Renal cortex interstitium (tissue), 11 donors: Measurements from ENCODE around the gene TYK2. TPM values are rescaled to one million over a fixed set of nuclear protein-coding genes. Genes with fewer than 3 reads are reported as not detected.
"Not testable (repeated sequence)": the region's sequence is repeated elsewhere in the genome, so short reads cannot be mapped to it uniquely, and the experiment has no call there.

Source experiments
- DNase-seq, 11 donors: peaks; one replicate each; pipeline ENCODE4 v3.0.0-alpha.2; 2013; ENCODE audit warnings: low read depth in 9 of 11, low spot score in 4 of 11; ENCODE audit errors: extremely low read depth in 1 of 11
- polyA plus RNA-seq, 3 donors: library from polyadenylated mRNA; unstranded; fragments of 120-200 nt; gene quantifications; one replicate each; pipeline ENCODE4 v1.2.1, GENCODE V29; 2013; ENCODE audit not compliant: insufficient read length in 3 of 3

The TYK2 gene
- polyA plus RNA-seq, 3 donors: 101 to 151 (median 123) TPM

DNA sequence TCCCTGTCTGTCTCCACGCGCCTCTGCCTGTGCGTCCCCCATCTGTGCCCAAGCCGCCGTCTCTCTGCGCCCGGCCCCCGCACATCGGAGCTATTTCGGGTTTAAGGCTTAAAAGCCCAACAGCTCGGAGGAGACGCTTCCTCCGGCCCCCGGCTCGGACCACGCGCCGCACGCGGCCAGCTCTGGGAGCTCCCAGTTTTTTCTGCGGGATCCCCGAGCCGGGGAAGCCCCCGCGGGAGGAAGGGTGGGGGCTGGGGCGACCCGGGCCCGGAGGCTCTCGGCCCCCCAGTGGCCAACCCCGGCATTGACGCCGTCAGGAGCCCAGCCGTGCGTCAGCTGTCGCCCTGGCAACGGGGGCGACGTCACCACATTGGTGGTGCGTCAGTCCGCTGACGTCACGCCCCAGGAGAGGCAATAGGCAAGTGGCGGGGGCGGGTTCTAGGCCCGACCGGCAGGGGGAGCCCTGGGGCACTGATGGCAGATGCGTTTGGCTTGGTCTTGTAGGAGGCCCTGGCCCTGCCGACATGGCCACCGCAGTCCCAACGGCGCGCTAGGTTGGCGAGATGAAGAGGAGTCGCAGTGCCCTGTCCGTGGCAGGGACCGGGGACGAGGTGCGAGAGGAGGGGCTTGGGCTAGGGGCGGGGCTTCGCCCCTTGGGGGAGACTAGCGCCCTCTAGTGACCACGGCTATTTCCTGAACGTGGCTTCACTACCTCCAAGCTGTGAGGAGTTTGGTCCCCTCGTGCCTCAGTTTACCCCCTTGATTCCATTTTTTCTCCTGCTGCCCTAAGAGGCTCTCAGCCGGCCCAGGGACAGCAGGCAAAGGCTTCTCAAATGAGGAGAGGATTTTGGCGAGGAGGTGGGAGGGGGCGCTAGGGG lies 36.2 kb upstream of the TYK2 start:
- peak in 2 of 11 donors; percentile 57 to 68 for DNase-seq

DNA sequence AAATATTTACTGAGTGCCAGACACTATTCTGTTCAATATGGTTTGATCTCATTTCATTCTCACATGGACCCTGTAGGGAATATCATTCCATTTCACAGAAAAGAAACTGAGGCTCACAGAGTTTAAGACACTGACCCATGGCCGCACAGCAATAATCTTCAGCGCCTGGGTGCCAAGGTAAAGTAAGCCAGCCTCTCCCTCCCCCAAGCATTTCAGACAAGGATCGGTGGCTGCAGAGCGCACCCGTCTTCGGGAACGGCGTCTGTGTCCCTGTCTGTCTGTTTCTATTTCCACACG lies 35.7 kb upstream of the TYK2 start:
- no peak for DNase-seq

DNA sequence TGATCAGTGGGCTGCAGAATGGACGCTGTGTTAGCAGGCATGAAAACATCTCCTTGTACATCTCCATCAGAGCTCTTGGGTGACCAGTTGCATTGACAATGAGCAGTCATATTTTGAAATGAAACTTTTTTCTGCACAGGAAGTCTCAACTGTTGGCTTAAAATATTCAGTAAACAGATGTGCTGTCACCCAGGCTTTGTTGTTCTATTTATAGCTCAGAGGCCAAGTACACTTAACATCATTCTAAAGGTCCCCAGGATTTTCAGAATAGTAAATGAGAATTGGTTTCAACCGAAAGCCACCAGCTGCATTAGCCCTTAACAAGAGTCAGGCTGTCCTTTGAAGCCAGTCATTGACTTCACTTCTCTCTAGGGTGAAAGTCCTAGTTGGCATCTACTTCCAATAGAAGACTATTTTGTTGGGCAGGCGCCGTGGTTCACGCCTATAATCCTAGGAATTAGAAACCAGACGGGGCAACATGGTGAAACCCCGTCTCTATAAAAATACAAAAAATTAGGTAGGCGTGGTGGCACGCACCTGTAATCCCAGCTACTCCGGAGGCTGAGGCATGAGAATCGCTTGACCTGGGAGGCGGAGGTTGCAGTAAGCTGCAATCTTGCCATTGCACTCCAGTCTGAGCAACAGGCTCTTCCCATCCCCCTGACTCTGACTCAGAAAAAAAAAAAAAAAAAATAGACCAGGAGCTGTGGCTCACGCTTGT lies 32.0 kb upstream of the TYK2 start:
- no peak for DNase-seq

DNA sequence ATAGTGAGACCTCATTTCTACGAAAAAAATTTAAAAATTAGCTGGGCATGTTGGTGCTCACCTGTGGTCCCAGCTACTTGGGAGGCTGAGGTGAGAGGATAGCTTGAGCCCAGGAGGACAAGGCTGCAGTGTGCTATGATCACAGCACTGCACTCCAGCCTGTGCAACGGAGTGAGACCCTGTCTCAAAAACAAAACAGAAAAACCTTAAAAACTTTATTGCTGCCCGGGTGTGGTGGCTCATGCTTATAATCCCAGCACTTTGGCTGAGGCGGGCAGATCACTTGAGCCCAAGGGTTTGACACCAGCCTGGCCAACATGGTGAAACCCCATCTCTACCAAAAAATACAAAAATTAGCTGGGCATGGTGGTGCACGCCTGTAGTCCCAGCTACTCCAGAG lies 30.9 kb upstream of the TYK2 start:
- DNase-seq: not testable (repeated sequence)

DNA sequence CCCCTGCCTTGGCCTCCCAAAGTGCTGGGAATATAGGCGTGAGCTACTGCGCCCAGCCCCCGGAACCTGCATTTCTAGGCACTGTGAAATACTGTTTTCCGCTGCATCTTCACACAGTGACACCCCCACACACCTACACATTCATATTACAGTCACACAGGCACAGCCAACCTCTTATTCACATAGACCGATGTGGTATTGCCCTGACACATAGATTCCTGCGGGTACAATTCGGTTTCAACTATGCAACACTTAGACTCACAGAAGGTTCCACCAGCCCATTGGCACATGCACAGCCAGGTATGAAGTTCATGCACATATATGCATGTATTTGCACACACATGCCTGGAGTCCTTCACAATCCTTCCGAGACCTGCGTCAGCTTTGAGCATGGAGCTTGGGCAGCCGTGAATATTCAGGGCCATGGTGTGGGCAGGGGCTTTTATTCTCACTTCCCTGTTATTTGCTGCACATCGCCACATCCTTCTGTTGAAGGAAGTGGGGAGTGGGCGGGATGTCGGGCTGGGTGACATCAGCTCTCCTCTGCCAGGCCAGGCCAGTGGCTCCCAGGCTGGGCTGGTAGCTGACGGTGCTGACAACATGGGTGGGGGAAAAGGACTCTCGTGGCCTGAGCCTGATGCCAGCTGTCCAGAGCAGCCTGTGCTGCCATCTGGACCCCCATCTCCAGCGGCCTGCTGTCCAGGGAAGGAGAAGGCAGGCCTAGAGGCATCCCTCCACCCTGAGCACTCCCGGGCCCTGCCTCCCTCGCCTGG lies 28.3 kb upstream of the TYK2 start:
- DNase-seq: no peak

- DNase-seq: no peak
Observed at GRCh38 chr19:10407096-10407495, 26.7 kb upstream of the TYK2 start.

GRCh38 chr19:10406191-10406590 lies 25.8 kb upstream of the TYK2 start:
- DNase-seq: no peak

DNA sequence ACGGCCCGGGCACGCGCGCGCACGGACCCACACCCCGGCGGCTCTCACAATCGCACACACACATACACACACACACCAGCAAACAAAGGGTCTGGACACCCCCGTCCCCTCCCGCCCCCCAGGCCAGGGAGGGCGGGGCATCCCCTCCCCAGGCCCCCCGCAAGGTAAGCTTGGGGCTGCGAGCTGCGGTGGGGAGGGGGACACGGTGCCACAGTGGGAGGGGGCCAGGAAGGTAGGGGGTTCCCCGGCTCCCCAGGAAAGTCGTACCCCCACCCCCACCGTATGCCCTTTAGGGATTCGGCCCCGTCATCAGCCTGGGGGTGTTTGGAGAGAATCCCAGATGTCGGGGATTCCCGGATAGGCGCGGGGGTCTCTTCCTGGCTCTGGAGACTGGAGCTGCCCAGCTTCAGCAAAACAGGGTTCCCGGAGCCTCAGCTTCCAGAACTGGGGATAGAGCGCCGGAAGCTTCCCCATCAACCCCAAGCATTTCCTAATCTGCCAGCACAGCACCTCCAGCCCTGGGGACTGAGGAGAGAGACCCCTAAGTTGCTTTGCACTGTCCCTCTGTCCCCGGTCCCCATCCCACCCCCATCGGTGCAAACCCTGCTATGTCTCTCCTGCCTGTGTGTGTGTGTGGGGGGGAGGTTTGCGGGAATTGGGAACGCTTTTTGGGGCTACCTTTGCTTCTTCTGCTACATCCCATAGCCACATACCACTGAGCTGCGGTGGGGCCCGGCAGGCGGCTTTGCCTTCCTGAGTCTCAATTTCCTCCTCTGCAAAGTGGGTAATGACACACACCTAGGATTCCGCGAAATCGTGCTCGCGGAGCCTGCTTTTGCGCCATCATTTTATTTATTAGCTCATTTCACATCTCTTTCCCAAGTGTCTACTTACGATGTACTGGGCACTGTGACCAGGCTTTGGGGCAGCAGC lies 24.8 kb upstream of the TYK2 start:
- DNase-seq: no peak

- DNase-seq: peak; percentile 91 to 97 (median 95)
Observed at GRCh38 chr19:10403137-10404021, 23.0 kb upstream of the TYK2 start, which contains the start of gene CDC37. Gene CDC37, minus strand, starts transcription at chr19:10403542. Its CDS starts 63 bp downstream, at chr19:10403479.

DNA sequence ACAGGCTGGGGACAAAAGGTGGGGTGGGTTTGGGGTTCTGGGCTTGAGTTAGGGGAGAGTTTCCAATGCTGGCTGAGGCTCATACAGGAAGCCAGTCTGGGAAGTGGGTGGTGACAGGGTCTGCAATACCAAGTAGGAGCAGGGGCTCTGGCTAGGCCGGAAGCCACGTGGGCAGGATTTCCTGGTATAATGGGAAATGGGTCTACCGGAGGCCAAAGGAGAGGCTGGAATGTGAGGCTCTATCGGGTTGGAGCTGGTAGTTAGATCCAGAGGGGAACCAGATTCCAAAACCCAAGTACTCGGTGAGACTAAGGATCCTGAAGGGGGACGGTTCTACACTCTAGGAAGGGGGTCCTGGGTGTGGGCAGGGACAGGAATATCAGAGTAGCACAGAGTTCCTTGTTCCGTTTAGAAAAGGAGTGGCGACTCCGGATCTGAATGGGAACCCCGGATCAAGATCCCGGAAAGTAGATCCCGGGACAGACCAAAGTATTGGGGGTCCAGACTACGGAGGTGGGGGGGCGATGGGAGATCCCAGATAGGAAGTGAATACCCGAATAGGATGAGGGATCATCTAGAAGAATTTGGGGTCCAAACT lies 22.2 kb upstream of the TYK2 start:
- DNase-seq: no peak

DNA sequence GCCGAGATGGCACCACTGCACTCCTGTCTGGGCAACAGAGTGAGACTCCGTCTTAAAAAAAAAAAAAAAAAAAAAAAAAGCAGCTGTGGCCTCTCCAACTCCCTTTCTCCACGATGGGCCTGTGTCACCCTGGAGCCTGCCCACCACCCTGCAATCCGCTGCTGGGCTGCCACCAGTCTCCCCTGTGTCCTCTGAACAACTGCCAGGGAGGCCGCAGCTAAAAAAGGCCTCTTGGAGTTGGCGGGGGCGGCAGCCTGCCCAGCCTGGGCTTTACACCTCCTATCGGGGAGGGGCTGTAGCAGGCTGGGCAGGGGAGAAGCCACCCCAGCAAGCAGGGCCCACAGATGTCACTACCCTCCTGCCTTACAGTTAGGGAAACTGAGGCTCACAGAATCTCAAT lies 19.5 kb upstream of the TYK2 start:
- no peak for DNase-seq

DNA sequence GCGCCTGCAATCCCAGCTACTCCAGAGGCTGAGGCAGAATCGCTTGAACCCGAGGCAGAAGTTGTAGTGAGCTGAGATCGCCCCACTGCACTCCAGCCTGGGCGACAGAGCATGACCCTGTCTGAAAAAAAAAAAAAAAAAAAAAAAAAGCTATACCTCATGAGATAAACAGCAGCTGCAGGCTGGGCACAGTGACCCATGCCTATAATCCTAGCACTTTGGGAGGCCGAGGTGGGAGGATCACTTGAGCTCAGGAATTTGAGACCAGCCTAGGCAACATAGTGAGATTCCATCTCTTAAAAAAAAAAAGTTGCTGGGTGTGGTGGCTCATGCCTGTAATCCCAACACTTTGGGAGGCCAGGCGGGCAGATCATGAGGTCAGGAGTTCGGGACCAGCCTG lies 19.0 kb upstream of the TYK2 start:
- DNase-seq: not testable (repeated sequence)

DNA sequence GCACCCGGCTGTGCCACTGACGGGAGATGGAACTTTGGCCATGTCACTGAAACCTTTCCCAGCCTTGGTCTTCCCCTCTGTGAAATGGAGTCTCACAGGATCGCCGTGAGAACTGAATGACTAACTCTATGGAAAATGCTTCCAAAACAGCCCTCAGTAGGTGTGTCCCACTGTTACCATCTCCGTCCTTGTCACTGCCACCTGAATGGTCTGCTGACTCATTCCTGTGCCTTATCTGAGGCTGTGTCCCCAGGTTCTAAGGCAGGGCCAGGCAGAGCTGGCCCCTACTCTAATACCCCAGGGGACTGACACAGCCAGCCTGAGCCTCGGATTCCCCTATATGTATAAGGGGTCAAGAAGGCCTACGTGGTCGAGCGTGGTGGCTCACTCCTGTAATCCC lies 18.4 kb upstream of the TYK2 start:
- no peak for DNase-seq

GRCh38 chr19:10395917-10396316 lies 15.5 kb upstream of the TYK2 start:
- DNase-seq: no peak

GRCh38 chr19:10395436-10395835 lies 15.1 kb upstream of the TYK2 start:
- DNase-seq: no peak

GRCh38 chr19:10395003-10395402 lies 14.6 kb upstream of the TYK2 start:
- no peak for DNase-seq

- no peak for DNase-seq
Observed at GRCh38 chr19:10393137-10393536, 12.8 kb upstream of the TYK2 start.
